Adrenal gland (tissue), 19 donors: ENCODE measurements around the gene METTL1. TPM values are rescaled to one million over a fixed set of nuclear protein-coding genes. Genes with fewer than 3 reads are reported as not detected.
"Not testable (repeated sequence)": the region's sequence is repeated elsewhere in the genome, so short reads cannot be mapped to it uniquely, and the experiment has no call there.

ENCODE experiments used
- DNase-seq, 7 donors: peaks; one replicate each; pipeline ENCODE4 v3.0.0-alpha.2; 2019 to 2020
- H3K27ac ChIP-seq, 5 donors: fragments of 200-600 bp; sonication (generic) in 4 of 5; 1 replicate in 3 of 5; 2 replicates in 2 of 5; pipeline versions ENCODE4 v1.5.1 to v1.8.0; 2016 to 2020; ENCODE audit warnings: mild to moderate bottlenecking in 1 of 5
- H3K27me3 ChIP-seq: fragments of 200-600 bp; 2 replicates; pipeline ENCODE4 v1.8.0; 2021
- H3K36me3 ChIP-seq, 2 donors: fragments of 200-600 bp; replicated peaks in 1 of 2; 1 replicate in 1 of 2; 2 replicates in 1 of 2; pipeline versions ENCODE4 v1.5.1 to v1.8.0; 2018 to 2022
- H3K4me1 ChIP-seq, 2 donors: fragments of 200-600 bp; replicated peaks in 1 of 2; 1 replicate in 1 of 2; 2 replicates in 1 of 2; pipeline versions ENCODE4 v1.5.1 to v1.8.0; 2018 to 2021
- H3K4me3 ChIP-seq, 4 donors: fragments of 200-600 bp; sonication (generic) in 3 of 4; one replicate each; pipeline ENCODE4 v1.5.1; 2016 to 2018
- H3K9me3 ChIP-seq, 3 donors: fragments of 200-600 bp; sonication (generic) in 1 of 3; replicated peaks in 1 of 3; 1 replicate in 2 of 3; 2 replicates in 1 of 3; pipeline versions ENCODE4 v1.5.1 to v1.8.0; 2016 to 2021
- POLR2A ChIP-seq, 2 donors: fragments of 450-650 bp; IDR thresholded peaks; one replicate each; pipeline ENCODE4 v1.6.1; 2017; ENCODE audit warnings: antibody characterized with exemption in 2 of 2, mild to moderate bottlenecking in 2 of 2, moderate library complexity in 1 of 2
- WGBS, 4 donors: extraction: QIAGEN DNeasy Blood & Tissue Kit in 2 of 4; methylation state at CpG; one replicate each; pipeline versions ENCODE4 v1.1.5 to v1.1.7; 2013 to 2017; 5-methylcytosine and 5-hydroxymethylcytosine counted together
- intact Hi-C, 2 donors: fragments of 100-400 bp; cut with DNase I; formaldehyde crosslinking; loops; one replicate each; pipeline versions ENCODE4 v1.14.1 to v1.15.0; 2022 to 2023
- long read RNA-seq, 10 donors: library from polyadenylated mRNA in 3 of 10; unstranded in 2 of 10; stranded (forward) in 1 of 10; transcript quantifications; one replicate each; pipeline ENCODE4 v2.0.0 and lab custom pipeline, GENCODE V29; 2021 to 2026
- polyA plus RNA-seq, 3 donors: library from polyadenylated mRNA; stranded (reverse); fragments of 200-250 nt in 2 of 3; fragments of 350-450 nt in 1 of 3; fragmentation: Illumina TruSeq in 1 of 3; extraction: RNeasy Lipid Tissue Mini Kit (QIAGEN cat#74804) in 1 of 3; gene quantifications; one replicate each; pipeline ENCODE4 v1.2.3, GENCODE V29; 2013 to 2014
- total RNA-seq, 9 donors: library from RNA; depleted of rRNA in 4 of 9; stranded (reverse); fragments of >200 nt in 4 of 9; fragments of 120-200 nt in 1 of 9; fragmentation: NEBNext Ultra II Directional in 1 of 9; extraction: Animal tissue kit (Norgen Biotek cat#: 25700) in 1 of 9; gene quantifications; one replicate each; pipeline versions ENCODE4 v1.1.0 to v1.2.4, GENCODE V29; 2013 to 2023
- TF ChIP-seq, protein P1 (sequence below), 6 experiments: fragments of 450-650 bp in 4 of 6; fragments of 200-600 bp in 2 of 6; sonication (generic) in 1 of 6; IDR thresholded peaks; 1 replicate in 5 of 6; 2 replicates in 1 of 6; pipeline versions ENCODE4 v1.5.1 to v1.8.0; 2016 to 2021; ENCODE audit warnings: antibody characterized with exemption in 6 of 6, mild to moderate bottlenecking in 2 of 6, moderate library complexity in 1 of 6
- donor health status: healthy with polysubstance abuse.
- donor health status: Bipolar disorder and iron deficiency.
- donor health status: DM: yes; HTN: yes; CAD: no.
- donor health status: DM: no; HTN: no; CAD: no.
- donor health status: DM: no; HTN: no; CAD: no.
- donor health status: DM: yes; HTN: yes; CAD: no.

METTL1 gene
- total RNA-seq (10 to 100 TPM in 8 of 9 donors, 1 to 10 TPM in 1; 4.7 to 56.8 (median 22.6) TPM), polyA plus RNA-seq (10 to 100 TPM; 53.4 to 87.8 (median 62.6) TPM)
- long read RNA-seq, donor 1, transcript METTL1-202 (6 exons, 2,066 nt), result major isoform, 20 of 22 reads
- long read RNA-seq, donor 1, partial matches to known transcripts, result 0 of 22 reads
- long read RNA-seq, donor 1, other reads (novel, unspliced or antisense), result 0 of 22 reads
- long read RNA-seq, donor 2, partial matches to known transcripts, result 0 of 4 reads
- long read RNA-seq, donor 2, other reads (novel, unspliced or antisense), result 0 of 4 reads
- long read RNA-seq, donor 3, transcript METTL1-202 (6 exons, 2,066 nt), result major isoform, 21 of 21 reads
- long read RNA-seq, donor 3, partial matches to known transcripts, result 0 of 21 reads
- long read RNA-seq, donor 3, other reads (novel, unspliced or antisense), result 0 of 21 reads
- long read RNA-seq, donor 4, transcript METTL1-202 (6 exons, 2,066 nt), result major isoform, 12 of 15 reads
- long read RNA-seq, donor 4, partial matches to known transcripts, result 0 of 15 reads
- long read RNA-seq, donor 4, other reads (novel, unspliced or antisense), result 3 of 15 reads
- long read RNA-seq, donor 5, transcript METTL1-202 (6 exons, 2,066 nt), result major isoform, 18 of 26 reads
- long read RNA-seq, donor 5, partial matches to known transcripts, result 5 of 26 reads
- long read RNA-seq, donor 5, other reads (novel, unspliced or antisense), result 3 of 26 reads
- long read RNA-seq, donor 6, transcript METTL1-202 (6 exons, 2,066 nt), result major isoform, 10 of 11 reads
- long read RNA-seq, donor 6, partial matches to known transcripts, result 0 of 11 reads
- long read RNA-seq, donor 6, other reads (novel, unspliced or antisense), result 1 of 11 reads
- long read RNA-seq, donor 7, partial matches to known transcripts, result 0 of 3 reads
- long read RNA-seq, donor 7, other reads (novel, unspliced or antisense), result 0 of 3 reads
- long read RNA-seq, donor 8, transcript METTL1-202 (6 exons, 2,066 nt), result major isoform, 11 of 11 reads
- long read RNA-seq, donor 8, partial matches to known transcripts, result 0 of 11 reads
- long read RNA-seq, donor 8, other reads (novel, unspliced or antisense), result 0 of 11 reads
- long read RNA-seq, donor 9, transcript METTL1-202 (6 exons, 2,066 nt), result major isoform, 9 of 9 reads
- long read RNA-seq, donor 9, partial matches to known transcripts, result 0 of 9 reads
- long read RNA-seq, donor 9, other reads (novel, unspliced or antisense), result 0 of 9 reads
- long read RNA-seq, donor 10, partial matches to known transcripts, result 32 of 36 reads
- long read RNA-seq, donor 10, other reads (novel, unspliced or antisense), result 0 of 36 reads

DNA sequence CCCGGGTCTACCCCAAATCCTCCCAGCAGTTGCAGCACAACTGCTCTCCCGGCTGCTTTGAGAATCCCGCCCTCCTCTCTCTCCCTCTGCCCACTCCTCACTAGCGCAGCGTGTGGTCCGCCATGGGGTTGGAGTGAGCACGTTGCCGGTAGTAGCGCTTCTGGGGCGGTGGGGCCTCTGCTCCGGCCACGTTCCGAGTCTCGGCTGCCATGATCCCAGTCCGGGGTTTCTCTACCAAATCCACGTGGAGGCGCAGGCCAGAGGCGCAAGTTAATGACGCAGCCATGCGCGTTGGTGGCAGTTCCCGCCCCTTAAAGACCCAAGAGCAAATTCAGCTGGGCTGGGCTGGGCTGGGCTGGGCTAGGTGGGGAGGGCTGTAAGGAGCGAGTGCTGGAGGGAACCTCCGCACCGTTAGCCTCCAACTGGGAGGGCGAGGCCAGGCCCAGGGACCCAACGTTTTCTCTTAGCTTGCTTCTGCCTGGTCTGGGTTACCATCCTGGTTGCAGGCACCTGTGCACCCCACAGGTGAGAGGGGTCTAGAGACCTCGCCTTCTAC is at the start of gene METTL1:
METTL1 (minus strand) TSS at position 233 of the 556 bp plus-strand sequence; CDS start at position 211, 22 bp downstream.
- no peaks in the 10 kb centered on the region for H3K36me3 ChIP-seq
- intact Hi-C loops, result loop anchor here in 1 of 2 donors (5.0 kb wide), 1 partner anchor 45 kb away; no protein-coding TSS in a partner anchor
- TF ChIP-seq, protein P1, sequence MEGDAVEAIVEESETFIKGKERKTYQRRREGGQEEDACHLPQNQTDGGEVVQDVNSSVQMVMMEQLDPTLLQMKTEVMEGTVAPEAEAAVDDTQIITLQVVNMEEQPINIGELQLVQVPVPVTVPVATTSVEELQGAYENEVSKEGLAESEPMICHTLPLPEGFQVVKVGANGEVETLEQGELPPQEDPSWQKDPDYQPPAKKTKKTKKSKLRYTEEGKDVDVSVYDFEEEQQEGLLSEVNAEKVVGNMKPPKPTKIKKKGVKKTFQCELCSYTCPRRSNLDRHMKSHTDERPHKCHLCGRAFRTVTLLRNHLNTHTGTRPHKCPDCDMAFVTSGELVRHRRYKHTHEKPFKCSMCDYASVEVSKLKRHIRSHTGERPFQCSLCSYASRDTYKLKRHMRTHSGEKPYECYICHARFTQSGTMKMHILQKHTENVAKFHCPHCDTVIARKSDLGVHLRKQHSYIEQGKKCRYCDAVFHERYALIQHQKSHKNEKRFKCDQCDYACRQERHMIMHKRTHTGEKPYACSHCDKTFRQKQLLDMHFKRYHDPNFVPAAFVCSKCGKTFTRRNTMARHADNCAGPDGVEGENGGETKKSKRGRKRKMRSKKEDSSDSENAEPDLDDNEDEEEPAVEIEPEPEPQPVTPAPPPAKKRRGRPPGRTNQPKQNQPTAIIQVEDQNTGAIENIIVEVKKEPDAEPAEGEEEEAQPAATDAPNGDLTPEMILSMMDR (IDR thresholded peaks at IDR 0.05), result peak in 1 of 6 experiments; percentile 16
- peak; percentile 53 to 75 for TF ChIP-seq POLR2A (IDR thresholded peaks at IDR 0.05)
- DNase-seq, result peak; percentile 93 to 99 (median 97)
- H3K4me3 ChIP-seq, result peak within 1 kb of the TSS; percentile 25 to 94 (median 54)
- no peaks in the 10 kb centered on the region for H3K27me3 ChIP-seq
- WGBS, 4 donors, result 0% methylated on average over 12 to 28 of the region's 28 CpGs
- H3K27ac ChIP-seq, result peak within 1 kb of the TSS; percentile 61 to 94 (median 93)
- no peaks in the 10 kb centered on the region for H3K9me3 ChIP-seq
- H3K4me1 ChIP-seq, result peaks cover 15 to 18% of the 10 kb centered on the region in 2 donors

DNA sequence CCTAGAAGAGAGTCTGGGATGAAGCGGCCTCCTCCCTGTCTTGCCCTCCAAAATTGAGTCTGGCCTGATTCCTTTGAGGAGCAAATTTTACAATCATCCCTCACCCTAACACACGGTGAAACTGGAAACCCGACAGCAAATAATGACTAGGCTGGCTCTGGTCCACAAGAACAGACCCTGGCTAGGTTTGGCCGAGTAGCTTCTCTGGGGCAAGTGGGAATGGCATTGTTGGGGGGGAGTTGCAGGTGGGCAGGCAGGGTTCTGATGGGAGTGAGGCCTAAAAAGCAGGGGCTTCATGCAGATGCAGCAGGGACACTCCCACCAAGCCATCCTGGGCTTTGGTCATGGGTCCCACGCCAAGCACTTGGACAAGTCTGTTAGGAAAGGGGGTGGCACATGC is 49.1 kb upstream of the METTL1 start:
- DNase-seq, intact Hi-C loops, H3K9me3 ChIP-seq, H3K27me3 ChIP-seq, H3K27ac ChIP-seq, H3K4me3 ChIP-seq: not testable (repeated sequence)
- peaks cover 0 to 80% of the 10 kb centered on the region in 2 donors for H3K36me3 ChIP-seq
- WGBS, 4 donors, result 72 to 100% (median 74%) methylated on average over 1 to 5 of the region's 5 CpGs
- peaks cover 10 to 28% of the 10 kb centered on the region in 2 donors for H3K4me1 ChIP-seq

DNA sequence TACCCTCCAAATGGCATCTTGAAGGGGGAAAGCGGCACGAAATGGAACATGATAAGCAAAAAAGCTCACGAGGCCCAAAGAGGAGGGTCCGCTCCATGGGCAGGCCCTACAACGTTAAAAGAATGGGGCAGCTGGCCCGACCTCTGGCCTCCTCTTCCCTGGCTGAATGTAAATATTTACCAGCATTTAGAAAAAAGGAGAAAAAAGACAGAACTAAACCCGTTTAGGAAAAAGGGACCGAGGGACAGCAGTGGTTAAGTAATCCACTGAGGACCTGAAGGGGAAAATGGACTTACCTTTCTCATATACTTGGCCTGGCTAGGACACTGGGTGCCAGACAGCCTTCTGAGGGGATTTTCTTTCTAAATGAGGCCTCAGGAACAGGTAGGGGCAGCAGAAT is 48.2 kb upstream of the METTL1 start:
- H3K27ac ChIP-seq, H3K4me3 ChIP-seq, DNase-seq, intact Hi-C loops, H3K27me3 ChIP-seq, H3K9me3 ChIP-seq: not testable (repeated sequence)
- Histone ChIP-seq H3K4me1 (peaks cover 12 to 37% of the 10 kb centered on the region in 2 donors), H3K36me3 (peaks cover 0 to 71% of the 10 kb centered on the region in 2 donors)
- WGBS, 4 donors, result 77 to 87% (median 86%) methylated on average over 8 of the region's 8 CpGs

GRCh38 chr12:57817990-57818331 is 46.1 kb upstream of the METTL1 start:
- intact Hi-C loops, H3K27me3 ChIP-seq, DNase-seq, H3K9me3 ChIP-seq, H3K4me3 ChIP-seq: not testable (repeated sequence)
- Histone ChIP-seq H3K4me1 (peaks cover 12 to 45% of the 10 kb centered on the region in 2 donors), H3K36me3 (peaks cover 0 to 54% of the 10 kb centered on the region in 2 donors), H3K27ac (peak overlapping the region in 2 of 5 donors; percentile 53 to 70)
- 76 to 82% (median 79%) methylated on average over 3 of the region's 3 CpGs for WGBS, 4 donors

- no peaks in the 10 kb centered on the region for H3K27me3 ChIP-seq
- DNase-seq, result no peak
- WGBS, 4 donors, result 75 to 82% (median 78%) methylated on average over 5 to 8 of the region's 8 CpGs
- TF ChIP-seq POLR2A (IDR thresholded peaks at IDR 0.05), result no peak
- TF ChIP-seq, protein P1 (IDR thresholded peaks at IDR 0.05), result no peak
- no peaks in the 10 kb centered on the region for H3K9me3 ChIP-seq
- peaks cover 0 to 52% of the 10 kb centered on the region in 2 donors for H3K36me3 ChIP-seq
- peak overlapping the region in 2 of 5 donors; percentile 53 to 70 for H3K27ac ChIP-seq
- peaks cover 12 to 41% of the 10 kb centered on the region in 2 donors for H3K4me1 ChIP-seq
- intact Hi-C loops, result no loop called here
- no peak overlapping the region for H3K4me3 ChIP-seq
These were observed 45.5 kb upstream of the METTL1 start for GRCh38 chr12:57817261-57817989.
